22Rv1 (cell line): ENCODE measurements around the gene NRF1.
"Not testable (repeated sequence)": the region's sequence is repeated elsewhere in the genome, so short reads cannot be mapped to it uniquely, and the experiment has no call there.

Experiments used
- H3K27ac ChIP-seq: fragments of 450-650 bp; 2 replicates; pipeline ENCODE4 v1.5.1; 2017
- ZFX ChIP-seq: fragments of 450-650 bp; IDR thresholded peaks from 2 replicates; pipeline ENCODE4 v1.6.1; 2017; ENCODE audit warnings: antibody characterized with exemption, borderline replicate concordance
- TF ChIP-seq, protein P1 (sequence below): fragments of 450-650 bp; IDR thresholded peaks from 2 replicates; pipeline ENCODE4 v1.5.1; 2017; ENCODE audit warnings: mild to moderate bottlenecking

The NRF1 gene

DNA sequence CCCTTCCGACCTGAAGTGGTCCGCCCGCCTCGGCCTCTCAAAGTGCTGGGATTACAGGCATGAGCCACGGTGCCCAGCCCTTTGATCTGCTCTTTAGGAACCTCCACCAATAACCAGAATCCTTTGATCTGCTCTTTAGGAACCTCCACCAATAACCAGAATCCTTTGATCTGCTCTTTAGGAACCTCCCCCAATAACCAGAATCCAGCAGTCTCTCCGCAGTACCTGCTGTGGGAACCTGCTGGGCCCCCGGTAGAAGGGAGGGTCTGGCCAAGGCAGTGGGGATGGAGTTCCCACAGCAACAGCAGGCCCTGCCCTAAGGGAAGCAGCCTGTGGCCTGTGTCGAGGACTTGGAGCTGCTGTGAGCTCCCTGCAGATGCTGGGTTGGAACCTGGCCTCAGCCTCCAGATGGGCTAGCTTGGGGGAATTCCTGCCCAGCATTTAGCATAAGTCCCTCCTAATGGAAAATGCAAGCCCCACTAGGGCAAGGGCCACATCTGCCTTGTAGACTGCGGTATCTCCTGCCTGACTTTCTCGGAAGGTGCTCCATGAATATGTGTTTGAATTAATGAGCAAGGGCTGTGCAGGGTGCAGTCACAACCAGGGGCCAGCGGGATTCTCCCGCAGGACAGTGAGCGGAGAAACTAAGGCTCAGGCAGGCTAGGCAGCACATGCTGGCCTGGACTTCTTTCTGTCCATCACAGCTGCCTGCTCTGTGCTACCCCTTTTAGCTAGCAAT is 175.5 kb downstream of the NRF1 start:
- no peak overlapping the region for H3K27ac ChIP-seq
- TF ChIP-seq ZFX: no peak

DNA sequence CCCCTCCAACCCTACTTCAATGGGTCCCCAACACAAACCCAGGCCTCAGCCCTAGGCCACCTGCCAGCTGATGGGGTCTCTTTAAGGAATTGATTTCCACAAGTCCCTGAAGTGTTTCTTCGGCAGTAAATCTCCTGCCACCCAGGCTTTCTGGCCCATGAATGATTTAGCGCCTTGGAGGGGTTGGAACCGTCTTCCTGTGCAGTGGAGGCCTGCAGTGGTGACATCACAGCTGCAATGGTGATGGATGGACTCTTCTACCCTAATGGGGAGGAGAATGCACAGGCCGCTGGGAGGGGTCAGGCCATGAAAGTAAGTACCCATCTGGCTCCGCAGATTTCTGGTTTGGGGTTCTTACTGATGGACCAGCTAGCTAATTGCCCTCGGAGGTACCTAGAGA is 177.5 kb downstream of the NRF1 start:
- TF ChIP-seq, protein P1, sequence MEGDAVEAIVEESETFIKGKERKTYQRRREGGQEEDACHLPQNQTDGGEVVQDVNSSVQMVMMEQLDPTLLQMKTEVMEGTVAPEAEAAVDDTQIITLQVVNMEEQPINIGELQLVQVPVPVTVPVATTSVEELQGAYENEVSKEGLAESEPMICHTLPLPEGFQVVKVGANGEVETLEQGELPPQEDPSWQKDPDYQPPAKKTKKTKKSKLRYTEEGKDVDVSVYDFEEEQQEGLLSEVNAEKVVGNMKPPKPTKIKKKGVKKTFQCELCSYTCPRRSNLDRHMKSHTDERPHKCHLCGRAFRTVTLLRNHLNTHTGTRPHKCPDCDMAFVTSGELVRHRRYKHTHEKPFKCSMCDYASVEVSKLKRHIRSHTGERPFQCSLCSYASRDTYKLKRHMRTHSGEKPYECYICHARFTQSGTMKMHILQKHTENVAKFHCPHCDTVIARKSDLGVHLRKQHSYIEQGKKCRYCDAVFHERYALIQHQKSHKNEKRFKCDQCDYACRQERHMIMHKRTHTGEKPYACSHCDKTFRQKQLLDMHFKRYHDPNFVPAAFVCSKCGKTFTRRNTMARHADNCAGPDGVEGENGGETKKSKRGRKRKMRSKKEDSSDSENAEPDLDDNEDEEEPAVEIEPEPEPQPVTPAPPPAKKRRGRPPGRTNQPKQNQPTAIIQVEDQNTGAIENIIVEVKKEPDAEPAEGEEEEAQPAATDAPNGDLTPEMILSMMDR: no peak
- no peak for TF ChIP-seq ZFX

DNA sequence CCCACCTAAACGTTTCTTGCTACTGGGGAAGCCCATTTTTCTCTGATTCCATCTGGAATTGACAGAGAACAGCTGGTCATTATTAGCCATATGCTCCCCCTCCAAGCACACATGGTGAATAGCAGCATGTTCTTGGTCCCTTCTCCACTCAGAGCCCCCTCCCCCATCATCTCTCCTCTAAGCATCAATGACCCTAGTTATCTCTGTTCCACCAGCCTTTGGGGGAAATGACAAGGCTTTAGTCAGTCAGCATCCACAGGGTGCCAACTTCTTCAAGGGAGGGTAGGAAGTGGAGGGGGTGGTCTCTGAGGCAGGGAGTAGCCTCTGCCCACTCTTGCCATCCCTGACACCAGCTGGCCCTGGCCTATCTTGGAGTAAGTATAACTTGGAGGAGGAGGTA is 178.1 kb downstream of the NRF1 start:
- H3K27ac ChIP-seq: no peak overlapping the region
- no peak for TF ChIP-seq ZFX
- TF ChIP-seq, protein P1: no peak

More for the DNA sequence above, 177.5 kb downstream of the NRF1 start:
- H3K27ac ChIP-seq: no peak overlapping the region

DNA sequence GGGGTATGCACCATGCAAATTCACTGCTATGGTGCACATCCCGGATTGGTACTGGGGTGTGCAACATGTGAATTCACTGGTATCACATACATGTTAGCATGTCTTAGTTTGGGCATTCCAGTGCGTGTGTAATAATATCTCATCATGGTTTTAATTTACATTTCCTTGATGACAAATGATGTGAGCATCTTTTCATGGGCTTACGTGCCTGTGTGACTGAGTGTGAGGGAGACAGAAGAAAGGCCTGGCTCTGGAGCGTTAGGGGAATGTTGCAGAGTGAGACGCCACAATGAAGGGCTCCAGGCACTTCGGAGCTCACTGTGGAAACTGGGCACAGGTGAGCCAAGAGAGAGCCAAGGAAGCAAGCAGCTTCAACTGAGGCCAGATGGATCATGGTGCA is 178.6 kb downstream of the NRF1 start:
- no peak overlapping the region for H3K27ac ChIP-seq

DNA sequence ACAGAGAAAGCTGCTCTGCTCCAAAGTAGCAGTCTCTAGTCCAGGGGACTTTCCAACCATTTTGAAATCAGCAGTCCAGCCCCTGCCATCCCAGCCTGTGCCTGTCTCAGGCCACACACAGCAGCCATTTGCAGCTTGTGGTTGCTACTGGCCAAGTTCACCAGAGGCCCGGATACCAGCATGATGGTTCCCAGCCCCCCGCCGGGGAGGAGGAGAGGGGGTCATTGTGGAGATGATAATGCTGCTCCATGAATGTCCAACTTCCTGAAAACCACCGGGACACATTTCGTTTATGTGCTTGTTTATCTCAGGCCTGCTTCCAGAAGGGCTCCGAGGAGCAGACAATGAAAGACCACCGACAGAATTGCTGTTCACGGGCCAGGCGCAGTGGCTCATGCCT is 181.2 kb downstream of the NRF1 start:
- TF ChIP-seq, protein P1: no peak
- TF ChIP-seq ZFX: no peak
- H3K27ac ChIP-seq: no peak overlapping the region

More for the DNA sequence above, 178.6 kb downstream of the NRF1 start:
- no peak for TF ChIP-seq ZFX
- TF ChIP-seq, protein P1: no peak

DNA sequence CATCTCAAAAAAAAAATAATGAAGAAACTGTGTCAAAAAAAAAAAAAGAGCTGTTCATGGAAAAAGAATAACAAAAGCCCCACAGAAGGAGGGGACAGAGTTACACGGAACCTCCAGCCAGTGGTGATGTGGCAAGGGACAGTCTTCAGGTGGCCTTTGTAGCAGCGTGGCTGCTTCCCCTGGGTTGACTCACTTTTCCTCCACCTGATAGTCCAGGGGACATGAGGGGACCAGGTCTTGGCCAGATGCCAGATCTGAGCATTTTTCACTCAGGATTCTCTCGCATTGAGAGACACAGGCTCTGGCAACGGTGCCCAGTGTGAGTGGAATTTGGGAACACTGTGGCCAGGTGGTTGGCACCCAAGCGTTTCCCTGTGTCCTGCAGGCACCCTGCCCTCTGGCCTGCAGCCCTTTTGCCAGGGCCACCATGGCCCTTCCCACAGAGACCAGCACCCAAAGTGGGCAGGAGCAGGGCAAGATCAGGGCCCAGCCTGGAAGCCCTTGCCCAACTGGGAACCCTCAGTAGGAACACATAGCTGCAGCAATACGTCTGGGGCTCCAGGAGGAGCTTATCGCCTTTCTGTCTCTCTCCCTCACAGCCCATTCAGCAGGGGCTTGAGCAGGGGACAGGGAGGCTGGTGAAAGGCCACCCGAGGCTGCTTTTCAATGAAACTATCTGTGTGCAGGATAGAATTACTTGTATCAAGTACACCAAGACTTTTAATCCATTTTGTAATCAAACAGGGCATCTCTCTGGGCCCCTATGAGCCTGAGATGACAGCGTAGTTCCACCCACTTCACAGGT is 182.2 kb downstream of the NRF1 start:
- TF ChIP-seq ZFX: no peak
- TF ChIP-seq, protein P1: no peak
- no peak overlapping the region for H3K27ac ChIP-seq

DNA sequence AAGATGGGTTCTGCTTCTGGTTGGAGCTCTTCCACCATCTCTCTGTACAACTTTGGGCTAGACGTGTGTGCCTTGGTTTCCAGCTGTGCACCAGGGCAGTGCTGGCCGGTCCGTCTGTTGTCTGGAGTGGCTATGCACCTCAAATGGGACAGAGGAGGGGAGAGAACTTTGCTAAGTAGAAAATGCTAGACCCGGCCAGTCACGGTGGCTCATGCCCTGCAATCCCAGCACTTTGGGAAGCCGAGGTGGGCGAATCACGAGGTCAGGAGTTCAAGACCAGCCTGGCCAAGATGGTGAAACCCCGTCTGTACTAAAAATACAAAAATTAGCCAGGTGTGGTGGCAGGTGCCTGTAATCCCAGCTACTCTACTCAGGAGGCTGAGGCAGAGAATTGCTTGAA is 182.9 kb downstream of the NRF1 start:
- not testable (repeated sequence) for H3K27ac ChIP-seq

DNA sequence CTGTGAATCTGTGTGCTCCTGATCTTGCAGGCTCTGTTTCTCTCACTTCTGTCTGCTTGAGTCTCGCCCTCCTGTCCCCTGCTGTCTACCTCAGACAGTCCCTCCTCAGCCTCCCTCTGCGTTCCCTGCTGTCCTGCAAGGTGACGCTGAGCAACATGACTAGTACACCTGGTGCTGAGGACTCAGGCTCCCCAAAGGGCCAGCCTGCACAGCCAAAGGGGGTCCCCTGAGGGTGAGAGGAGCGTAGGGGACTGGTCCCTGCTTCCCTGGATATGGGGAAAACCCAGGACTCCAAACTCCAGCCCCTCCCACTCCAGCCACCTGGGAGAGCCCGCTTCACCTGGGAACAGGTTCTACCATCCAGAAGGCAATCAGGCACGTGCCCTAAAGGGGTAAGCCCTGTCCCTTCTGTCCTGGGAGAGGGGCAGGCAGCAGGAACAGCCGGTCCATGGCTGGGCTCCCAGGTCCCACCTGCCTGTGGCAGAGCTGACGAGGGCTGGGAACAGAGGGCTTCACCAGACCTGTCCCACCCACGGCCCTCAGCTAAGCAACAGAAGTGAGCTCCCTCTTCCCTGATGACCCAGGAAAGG is 184.8 kb downstream of the NRF1 start:
- no peak overlapping the region for H3K27ac ChIP-seq
- no peak for TF ChIP-seq ZFX
